Esophagus muscularis mucosa (tissue), 4 donors: ENCODE data around the gene CTNNA3. TPM values are rescaled to one million over a fixed set of nuclear protein-coding genes. Genes with fewer than 3 reads are reported as not detected.

ENCODE experiments used
- DNase-seq: peaks from one replicate; pipeline ENCODE4 v3.0.0-alpha.2; 2017; ENCODE audit errors: extremely low spot score
- H3K27ac ChIP-seq, 4 donors: fragments of 200-600 bp; sonication (generic); replicated peaks in 1 of 4; 1 replicate in 3 of 4; 2 replicates in 1 of 4; pipeline ENCODE4 v1.5.1; 2016 to 2019; ENCODE audit warnings: mild to moderate bottlenecking in 1 of 4
- H3K27me3 ChIP-seq, 4 donors: fragments of 200-600 bp; sonication (generic); one replicate each; pipeline versions ENCODE4 v1.5.1 to v1.6.0; 2016 to 2019
- H3K36me3 ChIP-seq, 4 donors: fragments of 200-600 bp; sonication (generic); one replicate each; pipeline ENCODE4 v1.5.1; 2016 to 2019
- H3K4me1 ChIP-seq, 4 donors: fragments of 200-600 bp; sonication (generic); one replicate each; pipeline ENCODE4 v1.5.1; 2016 to 2019
- H3K4me3 ChIP-seq, 4 donors: fragments of 200-600 bp; sonication (generic); 1 replicate in 2 of 4; 2 replicates in 2 of 4; pipeline ENCODE4 v1.5.1; 2016 to 2019; ENCODE audit warnings: mild to moderate bottlenecking in 4 of 4, moderate library complexity in 1 of 4
- H3K9me3 ChIP-seq, 4 donors: fragments of 200-600 bp; sonication (generic); 1 replicate in 3 of 4; 2 replicates in 1 of 4; pipeline ENCODE4 v1.5.1; 2016 to 2019
- EP300 ChIP-seq: sonication (generic); formaldehyde crosslinking; IDR thresholded peaks from one replicate; pipeline ENCODE4 v1.6.1; 2017; ENCODE audit warnings: antibody characterized with exemption
- POLR2A ChIP-seq: fragments of 450-650 bp; IDR thresholded peaks from one replicate; pipeline ENCODE4 v1.6.1; 2017; ENCODE audit warnings: antibody characterized with exemption, moderate library complexity, mild to moderate bottlenecking, low read depth
- POLR2AphosphoS5 ChIP-seq, 2 donors: sonication (generic); formaldehyde crosslinking; IDR thresholded peaks; one replicate each; pipeline ENCODE4 v1.6.1; 2017; ENCODE audit warnings: antibody characterized with exemption in 2 of 2
- WGBS: methylation state at CpG from one replicate; pipeline ENCODE4 v1.1.5; 2018; 5-methylcytosine and 5-hydroxymethylcytosine counted together
- intact Hi-C: fragments of 100-400 bp; cut with DNase I; formaldehyde crosslinking; loops from one replicate; pipeline ENCODE4 v1.15.1; 2023
- total RNA-seq, 4 donors: library from RNA; depleted of rRNA; stranded (reverse); fragments of >200 nt; gene quantifications; one replicate each; pipeline versions ENCODE4 v1.1.0 to v1.2.1, GENCODE V29; 2016
- TF ChIP-seq, protein P1 (sequence below), 3 experiments: fragments of 200-600 bp in 2 of 3; fragments of 450-650 bp in 1 of 3; sonication (generic) in 2 of 3; IDR thresholded peaks; one replicate each; pipeline ENCODE4 v1.5.1; 2017 to 2019; ENCODE audit warnings: antibody characterized with exemption in 3 of 3, mild to moderate bottlenecking in 2 of 3, moderate library complexity in 1 of 3

The CTNNA3 gene
- total RNA-seq, 4 donors from 2014 or later, result 5.1 to 27.8 (median 17.6) TPM

GRCh38 chr10:66639371-66639770 lies 1056.6 kb downstream of the CTNNA3 start:
- Histone ChIP-seq H3K4me3 (no peak overlapping the region), H3K4me1 (no peaks in the 10 kb centered on the region), H3K36me3 (no peaks in the 10 kb centered on the region), H3K27ac (no peak overlapping the region), H3K9me3 (no peaks in the 10 kb centered on the region), H3K27me3 (no peaks in the 10 kb centered on the region)
- no peak for TF ChIP-seq EP300
- no peak for TF ChIP-seq POLR2AphosphoS5 (IDR thresholded peaks at IDR 0.05)
- TF ChIP-seq, protein P1, sequence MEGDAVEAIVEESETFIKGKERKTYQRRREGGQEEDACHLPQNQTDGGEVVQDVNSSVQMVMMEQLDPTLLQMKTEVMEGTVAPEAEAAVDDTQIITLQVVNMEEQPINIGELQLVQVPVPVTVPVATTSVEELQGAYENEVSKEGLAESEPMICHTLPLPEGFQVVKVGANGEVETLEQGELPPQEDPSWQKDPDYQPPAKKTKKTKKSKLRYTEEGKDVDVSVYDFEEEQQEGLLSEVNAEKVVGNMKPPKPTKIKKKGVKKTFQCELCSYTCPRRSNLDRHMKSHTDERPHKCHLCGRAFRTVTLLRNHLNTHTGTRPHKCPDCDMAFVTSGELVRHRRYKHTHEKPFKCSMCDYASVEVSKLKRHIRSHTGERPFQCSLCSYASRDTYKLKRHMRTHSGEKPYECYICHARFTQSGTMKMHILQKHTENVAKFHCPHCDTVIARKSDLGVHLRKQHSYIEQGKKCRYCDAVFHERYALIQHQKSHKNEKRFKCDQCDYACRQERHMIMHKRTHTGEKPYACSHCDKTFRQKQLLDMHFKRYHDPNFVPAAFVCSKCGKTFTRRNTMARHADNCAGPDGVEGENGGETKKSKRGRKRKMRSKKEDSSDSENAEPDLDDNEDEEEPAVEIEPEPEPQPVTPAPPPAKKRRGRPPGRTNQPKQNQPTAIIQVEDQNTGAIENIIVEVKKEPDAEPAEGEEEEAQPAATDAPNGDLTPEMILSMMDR (IDR thresholded peaks at IDR 0.05), result no peak
- no peak for TF ChIP-seq POLR2A
- 0% methylated on average over 1 of the region's 1 CpG for WGBS
- intact Hi-C loops, result no loop called here
- no peak for DNase-seq

DNA sequence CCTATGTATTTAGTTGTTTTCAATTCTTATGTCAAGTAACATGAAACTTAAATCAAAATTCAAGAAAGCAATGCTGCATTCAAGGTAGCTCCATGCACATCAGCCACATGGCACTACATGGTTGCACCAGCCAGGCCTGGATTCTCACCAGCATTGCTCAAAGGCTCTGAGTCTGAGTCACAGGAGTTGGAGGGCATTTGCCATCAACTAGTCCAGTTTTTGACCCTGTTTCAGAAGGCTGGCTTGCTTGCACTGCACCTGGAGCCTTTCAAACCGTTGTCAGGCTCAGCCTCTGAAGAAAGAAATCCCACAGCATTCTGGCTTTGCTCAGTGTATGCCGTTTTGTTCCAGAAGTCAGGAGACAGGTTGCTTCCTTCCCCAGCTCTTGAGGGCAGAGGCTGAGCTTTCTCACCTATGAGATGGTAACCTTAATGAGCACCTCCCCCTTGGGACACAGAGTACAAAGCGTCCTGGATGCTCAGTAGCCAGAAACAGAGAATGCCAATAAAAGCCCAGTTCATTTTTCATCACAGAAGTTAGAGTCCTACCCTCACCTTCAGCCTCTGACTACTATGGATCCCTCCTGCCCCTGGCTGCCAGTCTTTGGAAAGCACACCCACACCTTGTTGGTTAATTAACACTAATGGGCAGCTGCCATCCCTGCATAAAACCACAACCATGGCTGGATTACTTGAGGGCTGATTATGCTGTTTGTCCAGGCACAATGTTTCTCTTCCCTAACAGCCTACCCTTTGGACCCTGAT lies 1058.5 kb downstream of the CTNNA3 start:
- 72% methylated on average over 3 of the region's 3 CpGs for WGBS
- H3K36me3 ChIP-seq, result no peaks in the 10 kb centered on the region
- no peak for TF ChIP-seq EP300
- H3K27ac ChIP-seq, result no peak overlapping the region
- intact Hi-C loops, result no loop called here
- H3K27me3 ChIP-seq, result no peaks in the 10 kb centered on the region
- no peaks in the 10 kb centered on the region for H3K4me1 ChIP-seq
- H3K9me3 ChIP-seq, result no peaks in the 10 kb centered on the region
- DNase-seq, result no peak
- no peak overlapping the region for H3K4me3 ChIP-seq

- Histone ChIP-seq H3K9me3 (no peaks in the 10 kb centered on the region), H3K27ac (no peak overlapping the region), H3K4me3 (no peak overlapping the region), H3K4me1 (no peaks in the 10 kb centered on the region), H3K27me3 (no peaks in the 10 kb centered on the region), H3K36me3 (no peaks in the 10 kb centered on the region)
- intact Hi-C loops, result no loop called here
- TF ChIP-seq, protein P1 (IDR thresholded peaks at IDR 0.05), result no peak
- TF ChIP-seq POLR2A, result no peak
- no peak for TF ChIP-seq EP300
- no peak for TF ChIP-seq POLR2AphosphoS5 (IDR thresholded peaks at IDR 0.05)
- no peak for DNase-seq
These were observed 1066.0 kb downstream of the CTNNA3 start for GRCh38 chr10:66629996-66630395.

GRCh38 chr10:66627156-66627555 lies 1068.8 kb downstream of the CTNNA3 start:
- WGBS, result 53% methylated on average over 4 of the region's 4 CpGs
- DNase-seq, result no peak
- TF ChIP-seq, protein P1 (IDR thresholded peaks at IDR 0.05), result no peak
- TF ChIP-seq POLR2A (no peak), EP300 (no peak), POLR2AphosphoS5 (IDR thresholded peaks at IDR 0.05) (no peak)
- Histone ChIP-seq H3K27ac (no peak overlapping the region), H3K27me3 (no peaks in the 10 kb centered on the region), H3K36me3 (no peaks in the 10 kb centered on the region), H3K4me1 (no peaks in the 10 kb centered on the region), H3K4me3 (no peak overlapping the region), H3K9me3 (no peaks in the 10 kb centered on the region)
- intact Hi-C loops, result no loop called here

DNA sequence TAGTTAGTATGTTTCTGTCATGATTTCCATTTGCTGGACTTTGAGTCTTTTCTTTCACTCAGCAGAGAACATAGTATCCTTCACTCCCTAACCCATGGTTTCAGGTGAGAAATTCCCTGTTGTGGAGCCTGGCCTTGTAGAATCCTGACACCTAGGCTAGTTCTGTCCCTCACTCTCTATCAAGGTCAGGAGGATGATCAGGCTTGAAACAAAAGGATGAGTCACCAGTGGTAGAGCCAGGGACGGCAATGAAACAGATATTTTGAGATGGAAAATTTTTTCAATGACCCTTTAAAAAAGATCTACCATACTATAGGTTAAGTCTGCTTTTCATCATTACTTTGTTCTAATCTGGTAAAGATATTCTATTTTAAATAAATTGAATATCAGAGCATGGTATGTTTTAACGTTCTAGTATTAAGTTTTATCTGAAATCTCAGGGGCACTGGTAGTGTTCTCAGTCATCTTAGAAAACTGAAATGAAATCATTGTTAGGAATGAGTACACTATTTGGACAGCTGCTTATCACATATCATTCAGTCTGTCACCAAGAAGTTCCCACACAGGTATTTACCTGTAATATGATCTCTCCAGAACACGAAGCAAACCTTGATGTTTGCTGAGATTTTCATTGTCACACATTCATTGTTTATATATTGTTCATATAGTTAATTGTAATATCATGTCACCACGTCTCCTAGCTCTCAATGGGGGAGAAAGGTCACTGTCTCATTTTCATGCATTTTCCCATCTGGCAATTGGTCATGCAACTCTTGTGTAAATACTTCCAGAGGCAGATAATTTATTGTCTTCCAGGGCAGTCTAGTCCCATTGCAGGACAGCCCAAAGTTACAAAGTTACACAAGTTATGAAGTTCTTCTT lies 1070.0 kb downstream of the CTNNA3 start:
- WGBS, result 64% methylated on average over 4 of the region's 4 CpGs
- H3K4me3 ChIP-seq, result no peak overlapping the region
- H3K4me1 ChIP-seq, result no peaks in the 10 kb centered on the region
- H3K36me3 ChIP-seq, result no peaks in the 10 kb centered on the region
- H3K27me3 ChIP-seq, result no peaks in the 10 kb centered on the region
- H3K9me3 ChIP-seq, result no peaks in the 10 kb centered on the region
- TF ChIP-seq POLR2A (no peak), EP300 (no peak), POLR2AphosphoS5 (IDR thresholded peaks at IDR 0.05) (no peak)
- TF ChIP-seq, protein P1 (IDR thresholded peaks at IDR 0.05), result no peak
- no peak for DNase-seq
- H3K27ac ChIP-seq, result no peak overlapping the region
- intact Hi-C loops, result no loop called here
